Measurements from ENCODE around the gene DNAAF5. TPM values are rescaled to one million over a fixed set of nuclear protein-coding genes. Genes with fewer than 3 reads are reported as not detected.
A peak's percentile ranks its signal among the peaks of the same experiment; 100 is the strongest.
"Not testable (repeated sequence)": the region's sequence is repeated elsewhere in the genome, so short reads cannot be mapped to it uniquely, and the experiment has no call there.

The DNAAF5 gene
- total RNA-seq, 1 experiment from 2014 or later, result 37.6 TPM

DNA sequence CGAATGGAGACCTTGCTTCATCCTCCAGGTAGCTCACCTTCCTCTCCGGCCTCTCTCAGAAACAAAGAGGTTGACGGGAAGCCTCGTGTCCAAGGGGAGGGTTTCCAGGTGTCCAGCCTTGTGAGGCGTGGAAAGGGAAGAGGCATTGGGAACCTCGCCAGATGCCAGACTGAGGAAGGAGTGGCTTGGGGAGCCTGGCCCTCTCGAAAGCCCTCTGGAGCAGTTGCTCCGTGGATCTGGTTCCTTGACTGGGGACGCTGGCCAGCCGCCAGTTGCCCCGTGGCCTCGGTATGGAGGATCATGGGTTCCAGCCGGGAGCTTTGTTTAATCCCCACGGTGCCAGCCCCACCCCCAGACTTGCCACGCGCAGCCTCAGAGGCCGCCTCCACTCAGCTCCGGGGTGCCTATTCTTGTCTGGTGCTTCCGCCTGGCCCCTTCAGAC lies 75.5 kb downstream of the DNAAF5 start:
- POLR2A ChIA-PET, result no interaction called here
- BruUV-seq (replicated peaks), result no TSS peak

DNA sequence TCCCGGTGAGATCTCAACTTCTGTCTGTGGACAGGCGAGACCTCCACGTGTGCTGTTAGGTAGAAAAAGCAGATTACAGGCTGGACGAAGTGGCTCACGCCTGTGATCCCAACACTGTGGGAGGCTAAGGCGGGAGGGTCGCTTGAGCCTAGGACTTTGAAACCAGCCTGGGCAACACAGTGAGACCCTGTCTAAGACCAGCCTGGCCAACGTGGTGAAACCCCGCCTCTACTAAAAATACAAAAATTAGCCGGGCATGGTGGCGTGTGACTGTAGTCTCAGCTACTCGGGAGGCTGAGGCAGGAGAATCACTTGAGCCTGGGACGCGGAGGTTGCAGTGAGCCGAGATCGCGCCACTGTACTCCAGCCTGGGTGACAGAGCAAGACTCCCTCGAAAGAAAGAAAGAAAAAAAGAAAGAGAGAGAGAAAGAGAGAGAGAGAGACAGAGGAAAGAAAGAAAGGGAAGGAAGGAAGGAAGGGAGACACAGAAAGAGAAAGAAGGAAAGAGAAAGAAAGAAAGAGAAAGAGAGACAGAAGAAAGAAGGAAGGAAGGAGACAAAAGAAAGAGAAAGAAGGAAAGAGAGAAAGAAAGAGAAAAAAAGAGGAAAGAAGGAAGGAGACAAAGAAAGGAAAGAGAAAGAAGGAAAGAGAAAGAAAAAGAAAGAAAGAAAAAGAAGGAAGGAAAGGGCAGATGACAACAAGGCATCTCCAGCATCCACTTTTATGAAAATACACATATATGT lies 76.2 kb downstream of the DNAAF5 start:
- Mint-ChIP-seq H3K27ac (ENCODE audit: low read depth, unreplicated experiment) (no peak overlapping the region), H3K4me3 (ENCODE audit: unreplicated experiment) (no peak overlapping the region), H3K9me3 (ENCODE audit: unreplicated experiment) (no peaks in the 10 kb centered on the region), H3K27me3 (ENCODE audit: insufficient read depth, unreplicated experiment) (no peaks in the 10 kb centered on the region), H3K4me1 (ENCODE audit: insufficient read depth, unreplicated experiment) (no peaks in the 10 kb centered on the region), H3K36me3 (ENCODE audit: insufficient read depth, unreplicated experiment) (no peaks in the 10 kb centered on the region)
- no TSS peak for BruUV-seq (replicated peaks)
- TF ChIP-seq, protein P1, sequence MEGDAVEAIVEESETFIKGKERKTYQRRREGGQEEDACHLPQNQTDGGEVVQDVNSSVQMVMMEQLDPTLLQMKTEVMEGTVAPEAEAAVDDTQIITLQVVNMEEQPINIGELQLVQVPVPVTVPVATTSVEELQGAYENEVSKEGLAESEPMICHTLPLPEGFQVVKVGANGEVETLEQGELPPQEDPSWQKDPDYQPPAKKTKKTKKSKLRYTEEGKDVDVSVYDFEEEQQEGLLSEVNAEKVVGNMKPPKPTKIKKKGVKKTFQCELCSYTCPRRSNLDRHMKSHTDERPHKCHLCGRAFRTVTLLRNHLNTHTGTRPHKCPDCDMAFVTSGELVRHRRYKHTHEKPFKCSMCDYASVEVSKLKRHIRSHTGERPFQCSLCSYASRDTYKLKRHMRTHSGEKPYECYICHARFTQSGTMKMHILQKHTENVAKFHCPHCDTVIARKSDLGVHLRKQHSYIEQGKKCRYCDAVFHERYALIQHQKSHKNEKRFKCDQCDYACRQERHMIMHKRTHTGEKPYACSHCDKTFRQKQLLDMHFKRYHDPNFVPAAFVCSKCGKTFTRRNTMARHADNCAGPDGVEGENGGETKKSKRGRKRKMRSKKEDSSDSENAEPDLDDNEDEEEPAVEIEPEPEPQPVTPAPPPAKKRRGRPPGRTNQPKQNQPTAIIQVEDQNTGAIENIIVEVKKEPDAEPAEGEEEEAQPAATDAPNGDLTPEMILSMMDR (IDR thresholded peaks at IDR 0.05; ENCODE audit: unreplicated experiment), result no peak
- intact Hi-C loops (cut with micrococcal nuclease), result no loop called here
- CTCF ChIA-PET, result interaction anchor here (0.6 to 1.0 kb wide), 2 partner anchors 9 to 153 kb away, joined by 3 to 4 read pairs; no protein-coding TSS in a partner anchor
- POLR2A ChIA-PET, result no interaction called here
- no peak for DNase-seq (ENCODE audit: unreplicated experiment)

More for the DNA sequence above, 75.5 kb downstream of the DNAAF5 start:
- Mint-ChIP-seq H3K27ac (ENCODE audit: low read depth, unreplicated experiment) (no peak overlapping the region), H3K9me3 (ENCODE audit: unreplicated experiment) (no peaks in the 10 kb centered on the region), H3K4me3 (ENCODE audit: unreplicated experiment) (no peak overlapping the region), H3K27me3 (ENCODE audit: insufficient read depth, unreplicated experiment) (no peaks in the 10 kb centered on the region), H3K36me3 (ENCODE audit: insufficient read depth, unreplicated experiment) (no peaks in the 10 kb centered on the region), H3K4me1 (ENCODE audit: insufficient read depth, unreplicated experiment) (no peaks in the 10 kb centered on the region)
- CTCF ChIA-PET, result interaction anchor here (0.7 to 1.2 kb wide), 3 partner anchors 10 to 705 kb away, joined by 3 to 4 read pairs (median 4); no protein-coding TSS in a partner anchor
- intact Hi-C loops (cut with micrococcal nuclease), result no loop called here
- peak; percentile 33 for DNase-seq (ENCODE audit: unreplicated experiment)
- TF ChIP-seq, protein P1 (IDR thresholded peaks at IDR 0.05; ENCODE audit: unreplicated experiment), result no peak

DNA sequence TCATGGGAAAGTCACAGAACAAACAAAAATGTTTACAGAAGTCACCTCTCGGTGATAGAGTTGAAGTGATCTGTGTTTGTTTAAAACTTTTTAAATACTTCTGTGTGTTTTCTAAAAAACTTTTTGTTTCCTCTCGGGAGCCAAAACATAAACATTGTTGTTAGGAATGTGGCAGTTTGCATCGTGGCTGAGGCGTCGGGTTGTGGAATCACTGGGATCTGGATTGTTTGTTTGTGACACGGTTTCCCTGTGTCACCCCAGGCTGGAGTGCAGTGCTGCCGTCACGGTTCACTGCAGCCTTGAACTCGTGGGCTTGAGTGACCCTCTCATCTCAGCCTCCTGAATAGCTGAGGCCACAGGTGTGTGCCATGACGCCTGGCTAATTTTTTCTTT lies 76.7 kb downstream of the DNAAF5 start:
- BruUV-seq (replicated peaks), result no TSS peak
- intact Hi-C loops (cut with micrococcal nuclease), result no loop called here
- Mint-ChIP-seq H3K27me3 (ENCODE audit: insufficient read depth, unreplicated experiment) (no peaks in the 10 kb centered on the region), H3K9me3 (ENCODE audit: unreplicated experiment) (no peaks in the 10 kb centered on the region), H3K36me3 (ENCODE audit: insufficient read depth, unreplicated experiment) (no peaks in the 10 kb centered on the region), H3K27ac (ENCODE audit: low read depth, unreplicated experiment) (no peak overlapping the region), H3K4me3 (ENCODE audit: unreplicated experiment) (no peak overlapping the region), H3K4me1 (ENCODE audit: insufficient read depth, unreplicated experiment) (no peaks in the 10 kb centered on the region)
- no peak for DNase-seq (ENCODE audit: unreplicated experiment)
- TF ChIP-seq, protein P1 (IDR thresholded peaks at IDR 0.05; ENCODE audit: unreplicated experiment), result no peak
- CTCF ChIA-PET, result interaction anchor here (0.6 kb wide), 1 partner anchor 152 kb away, joined by 3 read pairs; no protein-coding TSS in a partner anchor
- POLR2A ChIA-PET, result no interaction called here

DNA sequence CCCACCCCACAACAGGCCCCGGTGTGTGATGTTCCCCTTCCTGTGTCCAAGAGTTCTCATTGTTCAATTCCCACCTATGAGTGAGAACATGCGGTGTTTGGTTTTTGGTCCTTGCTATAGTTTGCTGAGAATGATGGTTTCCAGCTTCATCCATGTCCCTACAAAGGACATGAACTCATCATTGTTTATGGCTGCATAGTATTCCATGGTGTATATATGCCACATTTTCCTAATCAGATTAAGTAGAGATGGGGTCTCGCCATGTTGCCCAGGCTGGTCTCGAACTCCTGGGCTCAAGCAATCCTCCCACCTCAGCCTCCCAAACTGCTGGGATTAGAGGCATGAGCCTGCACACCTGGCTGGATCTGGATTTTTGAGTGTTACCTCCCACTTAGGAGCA lies 77.3 kb downstream of the DNAAF5 start:
- H3K27ac Mint-ChIP-seq (ENCODE audit: low read depth, unreplicated experiment); H3K4me1 Mint-ChIP-seq (ENCODE audit: insufficient read depth, unreplicated experiment); DNase-seq (ENCODE audit: unreplicated experiment); intact Hi-C loops (cut with micrococcal nuclease); H3K4me3 Mint-ChIP-seq (ENCODE audit: unreplicated experiment); H3K9me3 Mint-ChIP-seq (ENCODE audit: unreplicated experiment); H3K27me3 Mint-ChIP-seq (ENCODE audit: insufficient read depth, unreplicated experiment); CTCF ChIA-PET; BruUV-seq (replicated peaks); H3K36me3 Mint-ChIP-seq (ENCODE audit: insufficient read depth, unreplicated experiment); POLR2A ChIA-PET: not testable (repeated sequence)
